ENCODE data around the gene ENTR1.

The ENTR1 gene

DNA sequence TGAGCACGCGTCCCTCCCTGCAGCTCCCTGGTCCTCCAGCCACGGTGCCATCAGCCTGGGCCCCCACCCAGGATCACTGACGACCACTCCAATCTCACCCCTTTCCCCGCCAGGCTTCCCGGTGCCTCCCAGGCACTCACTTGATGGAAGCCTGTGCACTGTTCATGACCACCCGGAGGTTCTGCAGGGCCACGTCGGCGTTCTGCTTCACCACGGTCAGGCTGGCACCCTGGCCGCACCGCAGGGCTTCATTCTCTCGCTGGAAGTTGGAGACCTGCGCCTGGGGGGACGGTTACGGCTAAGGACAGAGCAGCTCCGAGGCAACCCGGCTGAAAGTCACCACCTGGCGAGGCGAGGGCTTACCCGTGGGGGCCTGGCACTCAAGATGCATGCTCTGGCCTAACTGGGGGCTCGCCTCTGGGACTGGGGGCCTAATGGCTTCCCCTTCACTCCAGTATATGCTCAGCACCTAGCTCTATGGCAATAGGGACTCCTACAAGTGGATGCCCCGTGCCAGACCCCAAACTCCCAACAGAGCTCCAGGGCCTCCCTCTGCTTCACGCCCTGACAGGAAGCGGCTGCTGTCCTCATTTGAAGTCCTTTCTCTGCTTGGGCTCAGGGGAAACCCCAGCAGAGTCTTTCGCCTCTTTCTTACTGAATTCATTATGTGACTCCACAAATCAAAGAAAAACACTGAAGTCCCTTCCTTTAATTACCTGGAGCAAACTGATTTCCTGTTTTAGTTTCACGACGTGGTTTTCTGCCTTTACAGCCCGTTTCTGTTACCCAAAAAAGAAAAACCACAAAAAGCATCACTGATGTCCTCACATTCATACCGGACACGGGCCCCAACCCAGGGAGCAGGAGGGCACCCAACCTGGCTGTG is 6.3 kb downstream of the ENTR1 start:
- no peak for DNase-seq
- no peaks in the 10 kb centered on the region for H3K27me3 ChIP-seq (replicated peaks)
- H3K27ac ChIP-seq, result no peak overlapping the region
- H3K36me3 ChIP-seq (replicated peaks), result peaks cover 45% of the 10 kb centered on the region
- TF ChIP-seq, protein P1, sequence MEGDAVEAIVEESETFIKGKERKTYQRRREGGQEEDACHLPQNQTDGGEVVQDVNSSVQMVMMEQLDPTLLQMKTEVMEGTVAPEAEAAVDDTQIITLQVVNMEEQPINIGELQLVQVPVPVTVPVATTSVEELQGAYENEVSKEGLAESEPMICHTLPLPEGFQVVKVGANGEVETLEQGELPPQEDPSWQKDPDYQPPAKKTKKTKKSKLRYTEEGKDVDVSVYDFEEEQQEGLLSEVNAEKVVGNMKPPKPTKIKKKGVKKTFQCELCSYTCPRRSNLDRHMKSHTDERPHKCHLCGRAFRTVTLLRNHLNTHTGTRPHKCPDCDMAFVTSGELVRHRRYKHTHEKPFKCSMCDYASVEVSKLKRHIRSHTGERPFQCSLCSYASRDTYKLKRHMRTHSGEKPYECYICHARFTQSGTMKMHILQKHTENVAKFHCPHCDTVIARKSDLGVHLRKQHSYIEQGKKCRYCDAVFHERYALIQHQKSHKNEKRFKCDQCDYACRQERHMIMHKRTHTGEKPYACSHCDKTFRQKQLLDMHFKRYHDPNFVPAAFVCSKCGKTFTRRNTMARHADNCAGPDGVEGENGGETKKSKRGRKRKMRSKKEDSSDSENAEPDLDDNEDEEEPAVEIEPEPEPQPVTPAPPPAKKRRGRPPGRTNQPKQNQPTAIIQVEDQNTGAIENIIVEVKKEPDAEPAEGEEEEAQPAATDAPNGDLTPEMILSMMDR (IDR thresholded peaks at IDR 0.05; ENCODE audit: low read depth, low read length, missing control alignments), result no peak
- in situ Hi-C loops (cut with HindIII; ENCODE audit: low pct_ligation_motif_present, low sequenced_read_pairs), result no loop called here
- no peak overlapping the region for H3K4me3 ChIP-seq (ENCODE audit: low read depth, low read length)

DNA sequence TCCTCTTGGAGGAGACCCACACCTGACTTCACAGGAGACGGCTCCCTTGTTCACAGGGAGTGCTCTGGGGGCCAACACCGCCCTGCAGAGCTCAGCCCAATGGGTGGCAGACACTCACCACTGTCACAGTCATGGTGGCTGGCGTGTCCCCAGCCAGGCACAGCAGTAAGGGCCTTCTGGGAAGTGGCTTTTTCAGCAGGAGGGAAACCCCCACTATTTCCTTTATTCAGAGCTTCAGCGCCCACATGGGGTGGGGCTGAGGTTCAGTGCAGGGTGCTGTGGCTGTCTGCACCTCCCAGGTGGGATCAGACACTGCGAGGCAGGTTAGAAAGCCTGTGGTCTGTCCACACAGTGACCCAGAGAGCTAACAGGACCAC is 6.9 kb downstream of the ENTR1 start:
- no peak for DNase-seq
- Histone ChIP-seq H3K27ac (no peak overlapping the region), H3K36me3 (replicated peaks) (peaks cover 45% of the 10 kb centered on the region), H3K4me3 (ENCODE audit: low read depth, low read length) (no peak overlapping the region), H3K27me3 (replicated peaks) (no peaks in the 10 kb centered on the region)
- TF ChIP-seq, protein P1 (IDR thresholded peaks at IDR 0.05; ENCODE audit: low read depth, low read length, missing control alignments), result no peak
- in situ Hi-C loops (cut with HindIII; ENCODE audit: low pct_ligation_motif_present, low sequenced_read_pairs), result no loop called here

- DNase-seq, result no peak
- in situ Hi-C loops (cut with HindIII; ENCODE audit: low pct_ligation_motif_present, low sequenced_read_pairs), result no loop called here
- H3K27ac ChIP-seq, result no peak overlapping the region
Measured at GRCh38 chr9:136402067-136402466, 8.3 kb downstream of the ENTR1 start.

DNA sequence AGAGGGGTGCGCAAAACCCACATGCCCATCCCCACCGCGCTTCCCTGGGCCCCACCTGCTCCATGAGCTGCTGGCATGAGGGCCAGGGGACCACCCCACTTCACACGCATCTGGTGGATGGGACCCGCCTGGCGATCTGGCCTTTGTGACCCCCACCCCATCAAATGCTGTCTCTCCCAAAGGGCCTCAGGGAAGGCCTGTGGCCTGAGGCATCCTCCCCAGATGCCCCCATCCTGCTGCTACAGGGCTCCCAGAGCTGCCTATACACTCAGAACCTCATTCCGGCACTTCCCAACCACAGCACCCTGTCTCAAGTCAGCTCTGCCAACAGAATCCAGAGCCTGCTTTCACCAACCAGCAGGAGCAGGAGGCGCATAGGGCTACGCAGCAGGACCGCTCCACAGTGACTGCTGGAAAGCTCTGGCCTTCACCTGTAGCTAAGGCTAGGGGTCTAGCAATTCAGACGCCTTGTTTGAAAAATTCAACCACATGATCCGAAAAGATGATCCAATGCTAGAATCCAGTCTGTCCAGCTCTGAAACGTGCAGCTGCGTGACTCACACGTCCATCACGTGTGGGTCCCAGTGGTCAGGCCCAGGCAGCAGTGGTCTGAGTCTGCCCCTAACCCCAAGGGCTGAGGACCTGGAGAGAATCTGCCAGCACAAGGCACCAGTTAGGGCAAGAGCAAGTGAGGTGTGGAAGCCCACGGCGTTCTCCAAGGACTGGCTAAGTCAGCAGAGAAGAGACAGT is 9.1 kb downstream of the ENTR1 start:
- Histone ChIP-seq H3K36me3 (replicated peaks) (peaks cover 51% of the 10 kb centered on the region), H3K27ac (no peak overlapping the region), H3K27me3 (replicated peaks) (no peaks in the 10 kb centered on the region), H3K4me3 (ENCODE audit: low read depth, low read length) (no peak overlapping the region)
- TF ChIP-seq, protein P1 (IDR thresholded peaks at IDR 0.05; ENCODE audit: low read depth, low read length, missing control alignments), result no peak
- no peak for DNase-seq
- in situ Hi-C loops (cut with HindIII; ENCODE audit: low pct_ligation_motif_present, low sequenced_read_pairs), result no loop called here

More at GRCh38 chr9:136402067-136402466, 8.3 kb downstream of the ENTR1 start:
- TF ChIP-seq, protein P1 (IDR thresholded peaks at IDR 0.05; ENCODE audit: low read depth, low read length, missing control alignments), result no peak
- Histone ChIP-seq H3K27me3 (replicated peaks) (no peaks in the 10 kb centered on the region), H3K36me3 (replicated peaks) (peaks cover 48% of the 10 kb centered on the region), H3K4me3 (ENCODE audit: low read depth, low read length) (no peak overlapping the region)

DNA sequence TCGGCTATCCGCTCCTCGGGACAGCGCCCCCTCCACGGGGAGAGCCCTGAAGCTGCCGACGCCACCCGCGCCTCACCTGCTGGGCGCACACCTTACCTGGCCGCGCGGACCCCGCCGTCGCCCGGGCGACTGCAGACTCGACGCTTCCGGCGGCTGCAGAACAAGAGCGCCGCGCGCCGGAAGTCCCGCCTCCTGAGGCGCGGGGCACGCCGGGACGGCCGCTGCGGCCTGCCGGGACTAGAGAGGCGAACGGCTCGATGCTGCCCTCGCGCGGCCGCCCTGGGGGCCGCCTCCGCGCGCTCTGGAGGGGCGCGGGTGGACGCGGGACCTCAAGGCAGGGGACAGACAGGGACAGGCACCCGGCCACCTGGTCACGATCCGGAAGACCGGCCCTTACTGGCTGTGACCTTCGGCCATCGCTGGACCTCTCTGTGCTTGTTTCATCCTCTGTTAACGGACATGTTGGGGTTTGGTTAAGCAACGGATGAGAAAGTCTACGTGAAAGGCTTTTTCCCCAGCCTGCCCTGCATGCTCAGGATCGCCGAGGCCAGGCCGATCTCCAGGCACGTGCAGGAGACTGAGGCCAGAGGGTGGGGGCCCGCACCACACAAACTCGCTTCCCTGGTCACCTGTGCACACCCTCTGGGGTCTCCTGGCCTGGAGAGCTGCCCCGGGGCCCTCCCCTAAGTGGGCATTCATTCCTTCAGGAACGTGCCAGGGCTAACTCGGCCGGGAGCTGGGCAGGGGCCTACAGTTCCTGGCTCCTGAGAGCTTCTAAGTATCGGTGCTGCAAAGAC is 10.2 kb downstream of the ENTR1 start, which contains the start of gene SNAPC4:
Gene SNAPC4 (minus strand): TSS at position 133 of the 797 bp plus-strand sequence. CDS start 1,742 bp downstream, outside the sequence.
- TF ChIP-seq, protein P1 (IDR thresholded peaks at IDR 0.05; ENCODE audit: low read depth, low read length, missing control alignments), result peak; percentile 51
- H3K27ac ChIP-seq, result peak within 1 kb of the TSS; percentile 62
- peak within 1 kb of the TSS; percentile 81 for H3K4me3 ChIP-seq (ENCODE audit: low read depth, low read length)
- in situ Hi-C loops (cut with HindIII; ENCODE audit: low pct_ligation_motif_present, low sequenced_read_pairs), result no loop called here
- H3K36me3 ChIP-seq (replicated peaks), result peaks cover 52% of the 10 kb centered on the region
- no peaks in the 10 kb centered on the region for H3K27me3 ChIP-seq (replicated peaks)
- DNase-seq, result peak; percentile 55

Data from brain microvascular endothelial cell (primary cell).